Measurements from ENCODE around the gene CD52. TPM values are rescaled to one million over a fixed set of nuclear protein-coding genes. Genes with fewer than 3 reads are reported as not detected.

The CD52 gene
- total RNA-seq, 1 experiment from 2014 or later = 1.2 TPM

GRCh38 chr1:26367441-26367840 is 49.7 kb downstream of the CD52 start:
- Histone ChIP-seq H3K9me3 (ENCODE audit: insufficient read depth, low read depth) (no peaks in the 10 kb centered on the region), H3K9me2 (ENCODE audit: insufficient read depth) (no peaks in the 10 kb centered on the region), H3K36me3 (ENCODE audit: low read depth) (no peaks in the 10 kb centered on the region), H3F3A (ENCODE audit: insufficient read depth, low read depth) (no peaks in the 10 kb centered on the region), H4K20me1 (ENCODE audit: insufficient read depth) (no peaks in the 10 kb centered on the region), H3K27me3 (ENCODE audit: insufficient read depth, low read depth) (no peaks in the 10 kb centered on the region), H3K4me1 (replicated peaks; ENCODE audit: insufficient read depth) (no peaks in the 10 kb centered on the region), H3K27ac (no peak overlapping the region), H3K79me2 (ENCODE audit: low read depth) (no peaks in the 10 kb centered on the region), H2AFZ (no peak overlapping the region), H3K4me2 (no peak overlapping the region), H3K4me3 (no peak overlapping the region)
- no peak for DNase-seq
- no peak for TF ChIP-seq EZH2 (IDR thresholded peaks at IDR 0.05; ENCODE audit: low read depth)
- TF ChIP-seq, protein P1, sequence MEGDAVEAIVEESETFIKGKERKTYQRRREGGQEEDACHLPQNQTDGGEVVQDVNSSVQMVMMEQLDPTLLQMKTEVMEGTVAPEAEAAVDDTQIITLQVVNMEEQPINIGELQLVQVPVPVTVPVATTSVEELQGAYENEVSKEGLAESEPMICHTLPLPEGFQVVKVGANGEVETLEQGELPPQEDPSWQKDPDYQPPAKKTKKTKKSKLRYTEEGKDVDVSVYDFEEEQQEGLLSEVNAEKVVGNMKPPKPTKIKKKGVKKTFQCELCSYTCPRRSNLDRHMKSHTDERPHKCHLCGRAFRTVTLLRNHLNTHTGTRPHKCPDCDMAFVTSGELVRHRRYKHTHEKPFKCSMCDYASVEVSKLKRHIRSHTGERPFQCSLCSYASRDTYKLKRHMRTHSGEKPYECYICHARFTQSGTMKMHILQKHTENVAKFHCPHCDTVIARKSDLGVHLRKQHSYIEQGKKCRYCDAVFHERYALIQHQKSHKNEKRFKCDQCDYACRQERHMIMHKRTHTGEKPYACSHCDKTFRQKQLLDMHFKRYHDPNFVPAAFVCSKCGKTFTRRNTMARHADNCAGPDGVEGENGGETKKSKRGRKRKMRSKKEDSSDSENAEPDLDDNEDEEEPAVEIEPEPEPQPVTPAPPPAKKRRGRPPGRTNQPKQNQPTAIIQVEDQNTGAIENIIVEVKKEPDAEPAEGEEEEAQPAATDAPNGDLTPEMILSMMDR (conservative IDR thresholded peaks at IDR 0.05) = no peak
- intact Hi-C loops (cut with micrococcal nuclease; ENCODE audit: unreplicated experiment) = no loop called here
- BruUV-seq (replicated peaks) = no TSS peak
- POLR2A ChIA-PET (ENCODE audit: unreplicated experiment) = no interaction called here
- CTCF ChIA-PET = no interaction called here

- ChIA-PET CTCF (no interaction called here), POLR2A (ENCODE audit: unreplicated experiment) (no interaction called here)
- H3K4me1 ChIP-seq (replicated peaks; ENCODE audit: insufficient read depth) = no peaks in the 10 kb centered on the region
- H3K4me3 ChIP-seq = no peak overlapping the region
- H4K20me1 ChIP-seq (ENCODE audit: insufficient read depth) = no peaks in the 10 kb centered on the region
- H3K27ac ChIP-seq = no peak overlapping the region
- H3K36me3 ChIP-seq (ENCODE audit: low read depth) = no peaks in the 10 kb centered on the region
- no peaks in the 10 kb centered on the region for H3K27me3 ChIP-seq (ENCODE audit: insufficient read depth, low read depth)
- H2AFZ ChIP-seq = no peak overlapping the region
- no peaks in the 10 kb centered on the region for H3K79me2 ChIP-seq (ENCODE audit: low read depth)
- no peaks in the 10 kb centered on the region for H3K9me2 ChIP-seq (ENCODE audit: insufficient read depth)
- no peaks in the 10 kb centered on the region for H3F3A ChIP-seq (ENCODE audit: insufficient read depth, low read depth)
- BruUV-seq (replicated peaks) = no TSS peak
- H3K4me2 ChIP-seq = no peak overlapping the region
- no peak for DNase-seq
- TF ChIP-seq EZH2 (IDR thresholded peaks at IDR 0.05; ENCODE audit: low read depth) = no peak
- TF ChIP-seq, protein P1 (conservative IDR thresholded peaks at IDR 0.05) = no peak
- H3K9me3 ChIP-seq (ENCODE audit: insufficient read depth, low read depth) = no peaks in the 10 kb centered on the region
- intact Hi-C loops (cut with micrococcal nuclease; ENCODE audit: unreplicated experiment) = no loop called here
Measured at GRCh38 chr1:26368006-26368405, 50.2 kb downstream of the CD52 start.

- ChIA-PET CTCF (no interaction called here), POLR2A (ENCODE audit: unreplicated experiment) (no interaction called here)
- DNase-seq = no peak
- no peak overlapping the region for H2AFZ ChIP-seq
- H3K36me3 ChIP-seq (ENCODE audit: low read depth) = no peaks in the 10 kb centered on the region
- H3K4me1 ChIP-seq (replicated peaks; ENCODE audit: insufficient read depth) = no peaks in the 10 kb centered on the region
- no peaks in the 10 kb centered on the region for H3F3A ChIP-seq (ENCODE audit: insufficient read depth, low read depth)
- H3K4me3 ChIP-seq = no peak overlapping the region
- no peaks in the 10 kb centered on the region for H3K79me2 ChIP-seq (ENCODE audit: low read depth)
- H3K27ac ChIP-seq = no peak overlapping the region
- H3K9me3 ChIP-seq (ENCODE audit: insufficient read depth, low read depth) = no peaks in the 10 kb centered on the region
- no peak overlapping the region for H3K4me2 ChIP-seq
- H3K9me2 ChIP-seq (ENCODE audit: insufficient read depth) = no peaks in the 10 kb centered on the region
- no TSS peak for BruUV-seq (replicated peaks)
- no peaks in the 10 kb centered on the region for H4K20me1 ChIP-seq (ENCODE audit: insufficient read depth)
- TF ChIP-seq EZH2 (IDR thresholded peaks at IDR 0.05; ENCODE audit: low read depth) = no peak
- TF ChIP-seq, protein P1 (conservative IDR thresholded peaks at IDR 0.05) = no peak
- no peaks in the 10 kb centered on the region for H3K27me3 ChIP-seq (ENCODE audit: insufficient read depth, low read depth)
- intact Hi-C loops (cut with micrococcal nuclease; ENCODE audit: unreplicated experiment) = no loop called here
Measured at GRCh38 chr1:26368486-26368885, 50.7 kb downstream of the CD52 start.

Other genes with a start within 250 kb of the CD52 start
- 7.6 and 8.4 TPM in 2 replicates for gene PDIK1L, start 206.1 kb upstream of the CD52 start, total RNA-seq (2021)
- 0.23 TPM in 1 of 2 replicates, not detected in the other for gene FAM110D, start 158.9 kb upstream of the CD52 start, total RNA-seq (2021)
- not detected in 2 replicates for gene C1orf232, start 149.0 kb upstream of the CD52 start, total RNA-seq (2021)
- gene ZNF593, start 148.1 kb upstream of the CD52 start, total RNA-seq (2021) = 37.0 and 55.9 TPM in 2 replicates
- not detected in 2 replicates for gene ZNF593OS, start 146.1 kb upstream of the CD52 start, total RNA-seq (2021)
- 31.6 and 33.4 TPM in 2 replicates for gene CNKSR1, start 140.5 kb upstream of the CD52 start, total RNA-seq (2021)
- gene CATSPER4, start 127.4 kb upstream of the CD52 start, total RNA-seq (2021) = 0.24 TPM in 1 of 2 replicates, not detected in the other
- 34.0 and 42.5 TPM in 2 replicates for gene CEP85, start 83.8 kb upstream of the CD52 start, total RNA-seq (2021)
- 168 and 206 TPM in 2 replicates for gene SH3BGRL3, start 37.9 kb upstream of the CD52 start, total RNA-seq (2021)
- 57.2 and 59.9 TPM in 2 replicates for gene UBXN11, start 11.3 kb upstream of the CD52 start, total RNA-seq (2021)
- 21.7 and 24.6 TPM in 2 replicates for gene CRYBG2, start 36.2 kb downstream of the CD52 start, total RNA-seq (2021)
- gene ZNF683, start 54.8 kb downstream of the CD52 start, total RNA-seq (2021) = not detected in 2 replicates
- gene LIN28A, start 92.9 kb downstream of the CD52 start, total RNA-seq (2021) = not detected in 2 replicates
- 35.4 and 41.4 TPM in 2 replicates for gene DHDDS, start 114.4 kb downstream of the CD52 start, total RNA-seq (2021)
- 515 and 629 TPM in 2 replicates for gene HMGN2, start 154.5 kb downstream of the CD52 start, total RNA-seq (2021)
- gene RPS6KA1, start 211.8 kb downstream of the CD52 start, total RNA-seq (2021) = 60.5 and 68.5 TPM in 2 replicates

Data from PC-9 (cell line).